Liver (tissue), 3 donors: ENCODE measurements around the gene SLC35B4.

Experiments used
- CTCF ChIP-seq: fragments of 150-350 bp; IDR thresholded peaks from 2 replicates; pipeline ENCODE4 v1.5.1; 2017; ENCODE audit warnings: improper control_type of control experiment, low read depth, low read length; ENCODE audit not compliant: missing input control
- GABPA ChIP-seq, 2 donors: IDR thresholded peaks in 1 of 2; conservative IDR thresholded peaks in 1 of 2; 2 replicates each; pipeline ENCODE4 v1.6.1; 2016; ENCODE audit warnings: antibody characterized with exemption in 2 of 2, mild to moderate bottlenecking in 1 of 2, moderate library complexity in 1 of 2
- donor health status: healthy.
- donor health status: healthy.

GRCh38 chr7:134337980-134338379 lies 21.2 kb upstream of the SLC35B4 start:
- TF ChIP-seq GABPA (IDR thresholded peaks at IDR 0.05 in 1 of 2, conservative IDR thresholded peaks at IDR 0.05 in 1 of 2) (no peak), CTCF (no peak)
